Prostate gland (tissue), 2 donors: ENCODE measurements around the gene KCNQ1.

Experiments used
- CTCF ChIP-seq, 4 experiments: fragments of 200-600 bp in 2 of 4; fragments of 450-650 bp in 2 of 4; sonication (generic) in 2 of 4; IDR thresholded peaks; 1 replicate in 3 of 4; 2 replicates in 1 of 4; pipeline ENCODE4 v1.5.1; 2016 to 2019; ENCODE audit warnings: antibody characterized with exemption in 4 of 4, mild to moderate bottlenecking in 2 of 4, moderate library complexity in 2 of 4
- POLR2A ChIP-seq: fragments of 450-650 bp; IDR thresholded peaks from one replicate; pipeline ENCODE4 v1.6.1; 2016; ENCODE audit warnings: antibody characterized with exemption, mild to moderate bottlenecking

GRCh38 chr11:2528301-2529050 lies 83.7 kb downstream of the KCNQ1 start:
- no peak for TF ChIP-seq CTCF (IDR thresholded peaks at IDR 0.05)
- TF ChIP-seq POLR2A, result no peak
